NCI-H460 (cell line): ENCODE results near the gene RIT1. TPM values are rescaled to one million over a fixed set of nuclear protein-coding genes. Genes with fewer than 3 reads are reported as not detected.
"Not testable (repeated sequence)": the region's sequence is repeated elsewhere in the genome, so short reads cannot be mapped to it uniquely, and the experiment has no call there.

Source experiments
- DNase-seq: peaks from one replicate; pipeline ENCODE4 v3.0.0-alpha.2; 2016; ENCODE audit warnings: low read depth; ENCODE audit errors: extremely low read depth
- total RNA-seq: library from RNA; depleted of rRNA; stranded (reverse); fragments of >200 nt; shearing (Covaris generic); gene quantifications from 2 replicates; pipeline ENCODE4 v1.2.3, GENCODE V29; 2014

Gene RIT1
- total RNA-seq, 1 experiment from 2014 or later: 93.4 TPM

GRCh38 chr1:155934097-155934935, 23.2 kb upstream of the RIT1 start, which contains the start of gene KHDC4:
TSS of gene KHDC4 (minus strand) at chr1:155934413. CDS start at chr1:155934373, 40 bp downstream.
- peak; percentile 100 for DNase-seq

GRCh38 chr1:155933591-155934096, 22.5 kb upstream of the RIT1 start:
- DNase-seq: no peak

GRCh38 chr1:155932487-155932886, 21.3 kb upstream of the RIT1 start:
- no peak for DNase-seq

- DNase-seq: no peak
Measured at GRCh38 chr1:155932081-155932480, 20.9 kb upstream of the RIT1 start.

- DNase-seq: no peak
Measured at GRCh38 chr1:155931332-155932038, 20.3 kb upstream of the RIT1 start.

GRCh38 chr1:155930725-155931124, 19.6 kb upstream of the RIT1 start:
- not testable (repeated sequence) for DNase-seq

GRCh38 chr1:155929057-155929456, 17.9 kb upstream of the RIT1 start:
- DNase-seq: no peak

- DNase-seq: no peak
Measured at GRCh38 chr1:155925506-155925905, 14.4 kb upstream of the RIT1 start.

GRCh38 chr1:155920717-155921116, 9.6 kb upstream of the RIT1 start:
- DNase-seq: no peak

GRCh38 chr1:155919801-155920200, 8.7 kb upstream of the RIT1 start:
- no peak for DNase-seq

- DNase-seq: no peak
Measured at GRCh38 chr1:155918660-155919059, 7.5 kb upstream of the RIT1 start.

GRCh38 chr1:155913969-155914757, 3.0 kb upstream of the RIT1 start:
- DNase-seq: no peak

GRCh38 chr1:155912056-155912536, 947 bp upstream of the RIT1 start:
- no peak for DNase-seq

- peak; percentile 58 for DNase-seq
Measured at GRCh38 chr1:155910621-155911121, 478 bp downstream of the RIT1 start.

GRCh38 chr1:155909894-155910293, 1.3 kb downstream of the RIT1 start:
- DNase-seq: peak; percentile 72

- no peak for DNase-seq
Measured at GRCh38 chr1:155904261-155904660, 6.9 kb downstream of the RIT1 start.

- no peak for DNase-seq
Measured at GRCh38 chr1:155900161-155900560, 11.0 kb downstream of the RIT1 start.

- no peak for DNase-seq
Measured at GRCh38 chr1:155899683-155900082, 11.5 kb downstream of the RIT1 start.

GRCh38 chr1:155898888-155899287, 12.3 kb downstream of the RIT1 start:
- no peak for DNase-seq

GRCh38 chr1:155897746-155898145, 13.4 kb downstream of the RIT1 start:
- no peak for DNase-seq
